ENCODE data around the gene IL32.

Gene IL32

DNA sequence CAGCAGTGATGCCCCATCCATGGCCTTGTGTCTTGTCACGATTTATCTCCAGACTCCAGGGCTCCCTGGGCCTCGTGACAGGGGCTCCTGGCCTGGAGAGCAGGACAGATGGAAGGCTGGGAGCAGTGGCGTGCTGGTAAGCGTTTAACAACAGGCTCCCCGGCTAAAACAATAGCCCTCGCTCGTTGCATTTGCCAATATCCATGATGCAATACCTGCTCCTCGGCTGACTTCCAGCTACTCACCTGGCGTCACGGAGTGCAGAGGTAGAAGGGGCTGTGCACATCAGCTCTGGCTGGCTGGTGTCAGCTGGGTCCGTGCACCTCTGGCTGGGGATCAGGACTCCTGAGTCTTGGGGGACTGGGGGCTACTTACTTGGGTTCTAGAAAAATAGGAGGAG, 27.2 kb upstream of the IL32 start:
- Histone ChIP-seq H3K27ac (no peak overlapping the region), H3K4me3 (no peak overlapping the region)
- TF ChIP-seq, protein P1, sequence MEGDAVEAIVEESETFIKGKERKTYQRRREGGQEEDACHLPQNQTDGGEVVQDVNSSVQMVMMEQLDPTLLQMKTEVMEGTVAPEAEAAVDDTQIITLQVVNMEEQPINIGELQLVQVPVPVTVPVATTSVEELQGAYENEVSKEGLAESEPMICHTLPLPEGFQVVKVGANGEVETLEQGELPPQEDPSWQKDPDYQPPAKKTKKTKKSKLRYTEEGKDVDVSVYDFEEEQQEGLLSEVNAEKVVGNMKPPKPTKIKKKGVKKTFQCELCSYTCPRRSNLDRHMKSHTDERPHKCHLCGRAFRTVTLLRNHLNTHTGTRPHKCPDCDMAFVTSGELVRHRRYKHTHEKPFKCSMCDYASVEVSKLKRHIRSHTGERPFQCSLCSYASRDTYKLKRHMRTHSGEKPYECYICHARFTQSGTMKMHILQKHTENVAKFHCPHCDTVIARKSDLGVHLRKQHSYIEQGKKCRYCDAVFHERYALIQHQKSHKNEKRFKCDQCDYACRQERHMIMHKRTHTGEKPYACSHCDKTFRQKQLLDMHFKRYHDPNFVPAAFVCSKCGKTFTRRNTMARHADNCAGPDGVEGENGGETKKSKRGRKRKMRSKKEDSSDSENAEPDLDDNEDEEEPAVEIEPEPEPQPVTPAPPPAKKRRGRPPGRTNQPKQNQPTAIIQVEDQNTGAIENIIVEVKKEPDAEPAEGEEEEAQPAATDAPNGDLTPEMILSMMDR (IDR thresholded peaks at IDR 0.05) = no peak
- DNase-seq (ENCODE audit: low spot score) = no peak

DNA sequence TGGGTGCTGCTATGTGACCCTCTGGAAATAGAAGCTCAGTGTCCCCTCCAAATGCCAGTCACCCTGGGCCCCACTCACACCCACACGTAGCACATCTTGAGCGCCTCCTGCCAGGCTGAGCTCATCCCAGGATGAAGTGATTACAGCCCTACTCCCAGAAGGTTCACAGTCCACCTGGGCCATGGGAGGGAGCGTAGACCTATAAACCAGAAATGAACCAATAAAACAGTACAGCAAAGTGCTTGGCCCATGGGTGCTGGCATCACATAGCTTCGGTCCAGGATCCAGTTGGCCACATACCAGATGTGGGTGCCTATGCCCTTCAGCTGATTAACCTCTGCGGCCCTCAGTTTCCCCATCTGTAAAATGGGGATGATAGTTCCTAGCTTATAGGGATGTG, 26.5 kb upstream of the IL32 start:
- Histone ChIP-seq H3K27ac (no peak overlapping the region), H3K4me3 (no peak overlapping the region)
- TF ChIP-seq, protein P1 (IDR thresholded peaks at IDR 0.05) = no peak
- DNase-seq (ENCODE audit: low spot score) = no peak

DNA sequence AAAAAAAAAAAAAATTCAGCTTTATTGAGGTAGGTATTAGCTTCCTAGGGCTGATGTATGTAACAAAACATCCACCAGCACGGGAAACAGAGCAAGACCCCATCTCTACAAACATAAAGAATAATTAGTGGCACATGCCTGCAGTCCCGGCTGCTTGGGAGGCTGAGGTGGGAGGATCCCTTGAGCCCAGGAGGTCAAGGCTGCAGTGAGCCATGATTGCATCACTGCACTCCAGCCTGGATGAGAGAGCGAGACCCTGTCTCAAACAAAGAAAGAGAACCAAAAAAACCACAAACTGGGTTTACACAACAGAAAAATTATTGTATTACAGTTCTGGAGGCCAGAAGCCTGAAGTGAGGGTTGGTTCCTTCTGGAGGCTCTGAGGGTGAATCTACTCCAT, 23.1 kb upstream of the IL32 start:
- TF ChIP-seq, protein P1 (IDR thresholded peaks at IDR 0.05) = no peak
- DNase-seq (ENCODE audit: low spot score) = no peak
- Histone ChIP-seq H3K27ac (no peak overlapping the region), H3K4me3 (no peak overlapping the region)

DNA sequence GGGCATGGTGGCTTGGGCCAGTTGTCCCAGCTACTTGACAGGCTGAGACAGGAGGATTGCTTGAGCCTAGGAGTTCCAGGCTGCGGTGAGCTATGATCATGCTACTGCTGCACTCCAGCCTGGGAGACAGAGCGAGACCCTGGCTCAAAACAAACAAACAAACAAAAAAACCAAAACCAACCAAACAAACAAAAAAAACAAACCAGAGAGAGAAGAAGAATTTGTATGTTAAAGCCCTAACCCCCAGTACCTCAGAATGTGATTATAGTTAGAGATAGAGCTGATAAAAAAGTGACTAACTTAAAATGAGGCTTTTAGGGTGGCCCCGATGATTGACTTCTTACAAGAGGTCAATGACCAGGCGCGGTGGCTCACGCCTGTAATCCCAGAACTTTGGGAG, 20.7 kb upstream of the IL32 start:
- TF ChIP-seq, protein P1 (IDR thresholded peaks at IDR 0.05) = no peak
- Histone ChIP-seq H3K27ac (no peak overlapping the region), H3K4me3 (no peak overlapping the region)
- no peak for DNase-seq (ENCODE audit: low spot score)

DNA sequence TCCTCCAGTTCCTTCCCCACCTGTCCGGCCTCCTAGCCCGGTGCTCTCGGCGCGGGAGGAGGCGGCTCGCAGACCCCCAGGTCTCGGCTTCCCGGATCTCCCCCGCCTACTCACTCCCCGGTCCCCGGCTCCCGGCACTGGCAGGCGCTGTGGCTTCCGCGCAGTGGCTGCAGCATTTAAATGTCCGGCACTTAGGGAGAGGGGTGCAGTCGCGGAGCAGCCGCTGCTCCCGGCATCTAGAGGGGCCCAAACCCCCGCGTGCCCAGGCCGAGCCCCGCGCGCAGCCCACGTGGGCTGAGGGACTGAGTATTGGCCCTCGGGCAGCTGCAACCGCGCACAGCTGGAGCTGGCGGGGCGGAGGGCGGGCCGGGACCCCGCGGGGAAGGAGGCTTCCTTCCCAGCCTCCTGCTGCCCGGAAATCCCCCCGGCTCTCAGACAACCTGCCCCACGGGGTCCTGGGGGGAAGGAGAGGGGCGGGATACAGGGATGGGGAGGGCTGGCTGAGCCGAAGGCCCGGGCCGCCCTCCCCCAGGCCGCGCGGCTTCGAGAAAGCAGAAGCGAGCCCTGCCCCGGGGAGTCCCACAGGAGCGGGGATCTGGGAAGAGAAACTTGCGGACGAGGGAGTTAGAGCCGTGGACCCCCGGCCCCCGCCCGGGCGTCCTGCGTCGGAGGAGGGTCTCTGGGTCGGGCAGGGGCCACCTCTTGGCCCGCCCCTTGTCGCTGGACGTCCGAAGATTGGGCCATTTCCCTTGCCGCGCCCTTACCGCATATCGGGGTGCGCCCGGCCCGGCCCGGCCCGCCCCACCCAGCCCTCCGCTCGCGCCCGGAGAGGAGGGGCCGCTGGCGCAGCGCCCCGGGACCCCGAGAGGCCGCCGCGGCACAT, 19.4 kb upstream of the IL32 start, which contains the start of gene MMP25:
Gene MMP25, plus strand, starts transcription at position 804 of the 883 bp plus-strand sequence. CDS start 357 bp downstream, outside the sequence.
- TF ChIP-seq, protein P1 (IDR thresholded peaks at IDR 0.05) = no peak
- DNase-seq (ENCODE audit: low spot score) = no peak
- H3K27ac ChIP-seq = no peak within 1 kb of the TSS

DNA sequence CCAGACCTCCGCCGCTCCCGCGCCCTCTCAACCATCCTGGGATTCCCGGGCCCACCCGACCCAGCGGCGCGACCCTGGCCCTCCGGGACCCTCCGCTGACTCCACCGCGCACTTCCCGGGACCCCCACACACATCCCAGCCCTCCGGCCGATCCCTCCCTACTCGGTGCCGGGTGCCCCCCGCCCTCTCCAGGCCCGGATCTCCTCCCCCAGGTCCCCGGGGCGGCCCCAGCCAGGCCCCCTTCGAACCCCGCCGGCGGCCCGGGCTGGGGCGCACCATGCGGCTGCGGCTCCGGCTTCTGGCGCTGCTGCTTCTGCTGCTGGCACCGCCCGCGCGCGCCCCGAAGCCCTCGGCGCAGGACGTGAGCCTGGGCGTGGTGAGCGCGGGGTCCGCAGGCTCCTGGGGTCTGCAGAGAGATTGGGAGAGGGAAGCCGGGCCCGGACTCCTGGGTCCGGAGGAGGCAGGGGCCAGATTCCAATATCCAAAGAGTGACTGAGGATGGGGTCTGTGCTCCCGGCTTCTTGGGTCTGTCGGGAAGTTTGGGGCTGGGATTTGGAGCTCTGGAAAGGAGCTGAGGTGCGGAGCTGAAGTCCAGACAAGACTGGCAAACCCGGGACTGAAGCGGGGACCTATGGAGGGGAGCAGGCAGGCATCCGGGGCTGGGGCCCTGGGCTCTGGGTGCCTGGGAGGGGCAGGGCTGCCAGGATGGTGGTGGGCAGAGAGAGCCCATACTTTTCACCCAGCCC, 18.6 kb upstream of the IL32 start:
- DNase-seq (ENCODE audit: low spot score) = no peak
- Histone ChIP-seq H3K27ac (no peak overlapping the region), H3K4me3 (peak overlapping the region; percentile 69)
- TF ChIP-seq, protein P1 (IDR thresholded peaks at IDR 0.05) = no peak

More for the DNA sequence above, 19.4 kb upstream of the IL32 start, which contains the start of gene MMP25:
- peak within 1 kb of the TSS; percentile 69 for H3K4me3 ChIP-seq
